Cardiac fibroblast (primary cell): ENCODE results near the gene PITRM1.
"Not testable (repeated sequence)": the region's sequence is repeated elsewhere in the genome, so short reads cannot be mapped to it uniquely, and the experiment has no call there.

Experiments
- DNase-seq, 2 donors: peaks; one replicate each; pipeline versions ENCODE4 v3.0.0 to v3.0.0-alpha.2; 2010; ENCODE audit warnings: low read depth in 2 of 2
- H3K4me3 ChIP-seq, 2 donors: replicated peaks in 1 of 2; 1 replicate in 1 of 2; 2 replicates in 1 of 2; pipeline ENCODE4 v1.5.1; 2011; ENCODE audit warnings: low read depth in 2 of 2, low read length in 2 of 2, mild to moderate bottlenecking in 2 of 2, moderate library complexity in 1 of 2
- CTCF ChIP-seq: IDR thresholded peaks from one replicate; pipeline ENCODE4 v1.5.1; 2011; ENCODE audit warnings: low read depth, mild to moderate bottlenecking, low read length, inconsistent platforms

The PITRM1 gene

GRCh38 chr10:3172446-3173170, at the start of gene PITRM1:
TSS of gene PITRM1 (minus strand) at chr10:3172782. CDS start at chr10:3172772, 10 bp downstream.
- no peak for TF ChIP-seq CTCF
- DNase-seq: peak; percentile 99 to 100
- peak within 1 kb of the TSS; percentile 63 to 84 for H3K4me3 ChIP-seq

GRCh38 chr10:3222068-3222467, 49.5 kb upstream of the PITRM1 start:
- TF ChIP-seq CTCF: peak; percentile 26
- peak in 1 of 2 donors; percentile 68 for DNase-seq
- no peak overlapping the region for H3K4me3 ChIP-seq

- H3K4me3 ChIP-seq, DNase-seq: not testable (repeated sequence)
Measured at GRCh38 chr10:3221601-3222000, 49.0 kb upstream of the PITRM1 start.

- no peak overlapping the region for H3K4me3 ChIP-seq
- peak in 1 of 2 donors; percentile 82 for DNase-seq
- no peak for TF ChIP-seq CTCF
Measured at GRCh38 chr10:3220853-3221252, 48.3 kb upstream of the PITRM1 start.

- H3K4me3 ChIP-seq, DNase-seq: not testable (repeated sequence)
Measured at GRCh38 chr10:3219021-3219628, 46.5 kb upstream of the PITRM1 start.

GRCh38 chr10:3217853-3218252, 45.3 kb upstream of the PITRM1 start:
- no peak for DNase-seq
- no peak overlapping the region for H3K4me3 ChIP-seq
- no peak for TF ChIP-seq CTCF

GRCh38 chr10:3217301-3217700, 44.7 kb upstream of the PITRM1 start:
- no peak for TF ChIP-seq CTCF
- peak; percentile 61 to 79 for DNase-seq
- H3K4me3 ChIP-seq: no peak overlapping the region
